Stimulated activated CD8-positive, alpha-beta memory T cell treated with anti-CD3 and anti-CD28 coated beads, Interleukin-2, amount 100 ng/mL, for 1 hour (primary cell): Measurements from ENCODE around the gene STK24.

ENCODE experiments used
- DNase-seq, 2 donors: peaks; one replicate each; pipeline ENCODE4 v3.0.0-alpha.2; 2020; ENCODE audit warnings: low read depth in 2 of 2

The STK24 gene

DNA sequence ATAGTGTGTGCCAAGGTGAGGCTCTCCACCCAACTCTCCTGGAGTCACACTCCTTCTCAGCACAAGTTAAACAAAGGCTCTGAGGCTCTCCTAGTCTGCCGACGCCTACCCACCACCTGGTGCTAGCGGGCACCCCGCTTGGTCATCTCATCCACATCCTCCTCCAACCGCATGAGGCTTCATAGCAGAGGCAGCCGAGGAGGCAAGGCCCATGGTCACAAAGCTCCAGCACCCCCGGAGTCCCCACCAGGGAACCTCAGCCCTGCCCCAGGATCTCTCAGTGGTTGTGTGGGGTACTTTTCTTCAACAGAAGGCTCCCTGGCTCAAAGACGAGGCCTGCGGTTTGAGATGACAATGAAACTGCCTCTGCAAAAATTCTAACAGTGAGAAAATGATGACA lies 43.0 kb downstream of the STK24 start:
- no peak for DNase-seq

DNA sequence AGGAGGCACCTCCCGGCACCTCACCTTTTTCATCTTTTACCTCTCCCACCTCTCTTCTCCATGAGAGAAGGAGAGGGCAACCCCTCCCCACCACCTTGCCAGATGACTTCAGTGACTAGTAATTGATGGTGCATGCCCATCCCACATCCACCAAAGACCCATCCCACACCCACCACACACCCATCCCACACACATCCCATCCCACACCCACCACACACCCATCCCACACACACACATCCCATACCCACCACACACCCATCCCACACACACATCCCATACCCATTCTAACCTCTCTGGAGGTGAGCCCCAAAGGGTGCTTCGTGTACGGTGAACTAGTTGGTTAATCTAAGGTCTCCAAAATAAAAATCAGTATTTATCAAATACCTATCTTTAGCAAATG lies 44.7 kb downstream of the STK24 start:
- DNase-seq = no peak

DNA sequence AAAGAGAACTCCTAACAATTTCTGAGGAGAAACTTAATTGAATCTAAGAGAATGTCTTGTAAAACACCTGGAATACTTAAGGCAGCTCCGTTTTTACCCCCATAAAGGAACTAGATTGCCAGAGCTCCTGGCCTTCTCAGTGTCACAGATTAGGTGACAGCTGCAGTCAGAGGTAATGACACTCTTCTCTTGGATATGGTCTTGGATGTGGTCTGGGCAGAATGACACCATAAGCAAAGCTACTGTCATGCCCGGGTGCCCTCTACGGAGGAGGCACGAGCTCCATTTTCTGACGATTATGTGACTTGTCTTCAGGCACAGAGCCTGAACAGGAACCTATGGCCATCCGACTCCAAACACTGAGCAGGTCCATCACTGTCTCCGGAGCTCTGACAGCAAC lies 46.7 kb downstream of the STK24 start:
- no peak for DNase-seq

DNA sequence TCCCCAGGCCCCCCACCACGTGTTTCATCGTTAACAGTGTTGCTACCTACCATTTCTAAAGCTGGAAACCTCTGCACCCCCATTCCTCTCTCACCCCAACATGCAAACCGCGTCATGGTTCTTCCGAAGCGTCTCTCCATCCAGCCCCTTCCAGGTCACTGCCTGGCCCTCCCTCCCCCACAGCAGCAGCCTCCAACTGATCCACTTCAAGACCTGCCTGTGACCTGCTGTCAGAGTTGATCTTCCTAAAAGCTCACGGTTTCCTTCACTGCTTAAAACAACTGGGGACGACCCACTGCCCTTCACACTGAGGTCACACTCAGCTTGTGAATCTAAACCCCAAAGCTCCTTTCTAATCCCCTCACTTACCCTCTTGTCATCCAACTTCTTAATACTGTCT lies 47.7 kb downstream of the STK24 start:
- no peak for DNase-seq

DNA sequence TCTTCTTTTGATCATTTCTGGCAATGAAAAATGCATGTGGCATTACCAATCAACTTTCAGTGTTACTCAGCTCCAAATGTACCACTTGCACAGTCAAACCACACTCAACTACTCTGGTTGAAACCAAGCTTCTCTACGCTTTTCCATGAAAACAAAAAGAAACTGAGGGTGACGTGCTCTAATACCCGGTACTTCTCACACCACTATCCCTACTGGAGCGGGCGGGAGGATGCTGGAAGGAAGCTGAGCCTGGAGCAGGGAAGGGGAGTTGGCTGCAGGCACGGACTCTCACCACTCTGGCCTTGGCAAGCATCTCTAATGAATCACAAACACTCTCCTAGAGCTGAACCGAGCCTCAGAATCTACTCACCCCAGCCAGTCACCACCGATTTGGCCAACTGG lies 48.2 kb downstream of the STK24 start:
- DNase-seq = no peak

DNA sequence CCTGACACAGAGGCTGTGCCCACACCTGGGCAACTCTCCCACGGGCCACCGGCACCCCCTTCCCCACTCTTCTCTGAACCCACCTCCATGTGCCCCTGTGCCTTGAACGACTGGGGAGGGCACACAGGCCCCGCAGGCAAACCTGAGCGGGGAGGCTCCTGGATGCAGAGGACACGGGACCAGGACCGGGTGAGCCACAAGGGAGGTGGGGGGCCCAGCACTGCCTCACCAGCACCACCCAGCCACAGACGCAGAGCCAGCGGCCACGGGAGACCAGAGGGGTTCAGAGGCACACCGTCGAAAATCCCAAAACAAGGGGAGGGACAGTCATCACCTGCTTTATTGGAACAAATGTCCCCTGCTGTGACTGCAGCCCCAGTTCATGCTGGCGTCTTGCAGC lies 49.4 kb downstream of the STK24 start:
- DNase-seq = no peak

DNA sequence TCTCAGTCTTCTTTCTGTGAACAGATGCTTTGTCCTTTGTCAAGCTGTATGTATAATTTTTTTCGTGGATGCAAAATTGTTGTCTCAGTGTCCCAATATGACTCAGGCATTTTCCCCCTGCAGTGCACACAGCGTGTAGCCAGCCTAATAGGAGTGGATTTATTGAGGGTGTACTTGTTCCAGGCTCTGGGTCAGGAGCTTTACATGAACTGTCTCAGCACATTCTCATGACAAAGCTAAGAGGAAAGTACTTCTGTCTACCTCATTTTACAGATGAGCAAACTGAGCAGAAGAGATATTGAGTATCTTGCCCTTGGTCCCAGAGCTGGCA lies 50.8 kb downstream of the STK24 start:
- no peak for DNase-seq

DNA sequence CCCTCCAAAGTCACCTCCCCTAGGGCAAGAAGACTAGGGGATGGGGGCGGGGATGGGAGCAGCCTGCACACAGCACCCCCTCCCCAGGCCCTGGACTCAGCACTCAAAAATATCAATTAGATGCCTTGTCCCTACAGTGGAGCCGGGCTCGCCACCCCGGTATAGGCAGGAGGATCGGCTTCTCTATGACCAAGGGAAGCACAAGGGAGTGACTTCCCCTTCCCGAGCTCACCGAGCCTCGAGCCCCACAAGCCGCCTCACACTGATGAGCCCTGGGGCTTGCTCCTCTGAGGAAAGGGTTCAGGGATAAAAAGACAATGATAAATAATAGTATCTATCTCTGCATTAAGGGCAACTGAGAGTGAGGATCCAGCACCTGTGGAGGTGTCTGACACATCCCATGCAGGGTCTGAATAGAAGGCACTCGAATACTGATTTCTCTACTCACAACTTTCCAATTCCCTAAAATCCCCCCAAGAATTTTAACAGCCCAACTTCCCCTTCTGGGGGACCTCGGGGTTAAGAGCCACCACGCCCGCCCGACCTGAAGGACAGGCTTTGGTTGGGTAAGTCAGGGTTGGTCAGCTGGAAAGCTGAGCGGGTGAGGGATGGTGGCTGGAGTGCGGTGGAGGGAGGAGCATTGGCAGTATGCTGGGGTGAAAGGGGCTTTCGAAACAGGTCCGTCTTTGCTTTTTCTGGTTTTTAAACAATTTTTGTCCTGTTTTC lies 51.3 kb downstream of the STK24 start:
- no peak for DNase-seq

DNA sequence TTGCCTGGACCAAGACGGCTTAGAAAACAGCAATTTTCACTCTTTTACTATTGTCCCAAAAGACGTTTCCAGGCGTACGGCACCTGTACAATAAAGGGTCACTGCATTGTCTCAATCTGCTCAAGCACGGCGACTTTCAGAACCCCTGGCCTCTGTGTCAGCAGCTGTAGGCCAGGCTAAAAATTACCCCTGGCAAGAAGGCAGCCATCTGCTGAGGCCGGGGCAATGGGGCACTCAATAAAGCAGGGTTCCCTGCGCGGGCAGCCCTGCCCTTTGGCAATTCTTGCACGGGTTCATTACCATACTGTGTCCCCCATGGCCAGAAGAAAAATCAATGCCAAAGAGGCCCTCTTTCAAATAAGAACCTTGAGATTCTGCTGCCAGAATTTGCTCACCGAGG lies 52.1 kb downstream of the STK24 start:
- DNase-seq = no peak

DNA sequence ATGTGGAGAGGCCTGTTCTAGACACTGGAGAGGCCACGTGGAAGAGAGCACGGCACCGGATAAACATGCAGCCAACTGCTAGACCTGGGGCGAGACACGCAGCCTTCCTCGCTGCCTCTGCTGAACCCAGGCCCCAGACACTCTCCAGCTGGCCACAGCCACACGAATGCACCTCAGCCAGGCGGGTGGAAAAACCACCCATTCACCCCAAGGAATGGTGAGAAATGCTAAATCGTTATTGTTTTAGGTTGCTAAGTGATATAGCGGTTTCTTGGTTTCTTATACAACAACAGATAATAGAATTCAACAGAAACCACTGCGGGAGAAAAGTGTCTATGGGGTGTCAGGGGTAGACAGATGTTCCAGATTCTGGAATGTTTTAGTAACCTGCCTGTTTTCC lies 52.5 kb downstream of the STK24 start:
- DNase-seq = no peak

DNA sequence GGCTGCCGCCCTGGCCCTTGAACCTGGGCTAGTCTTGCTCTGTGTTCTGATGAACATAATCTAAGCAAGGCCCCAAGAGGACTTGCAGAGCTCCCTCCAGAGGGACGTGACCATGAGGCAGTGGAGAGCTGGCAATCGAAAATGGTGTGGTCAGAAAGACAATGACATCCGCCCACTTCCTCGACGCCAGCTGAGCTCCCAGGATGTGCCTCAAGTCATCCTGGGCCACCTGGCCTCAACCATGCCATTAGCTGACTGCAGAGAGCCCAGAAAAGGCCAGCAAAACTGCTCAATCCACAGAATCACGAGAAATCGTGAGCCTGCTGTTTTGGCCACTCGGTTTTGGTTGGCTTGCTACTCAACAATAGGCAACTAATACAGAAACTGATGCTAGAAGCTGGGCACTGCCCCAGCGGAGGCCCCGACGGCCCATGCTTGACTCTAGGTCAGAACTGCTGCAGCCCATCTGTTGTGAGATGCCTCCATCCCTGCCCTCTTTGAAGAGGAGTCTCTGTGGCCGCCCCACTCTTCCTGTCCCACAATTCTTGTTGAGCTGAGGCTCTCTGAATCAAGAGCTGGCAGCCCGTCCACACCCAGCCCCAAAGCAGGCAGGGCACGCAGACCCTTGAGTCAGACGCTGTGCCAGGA lies 53.3 kb downstream of the STK24 start:
- no peak for DNase-seq

DNA sequence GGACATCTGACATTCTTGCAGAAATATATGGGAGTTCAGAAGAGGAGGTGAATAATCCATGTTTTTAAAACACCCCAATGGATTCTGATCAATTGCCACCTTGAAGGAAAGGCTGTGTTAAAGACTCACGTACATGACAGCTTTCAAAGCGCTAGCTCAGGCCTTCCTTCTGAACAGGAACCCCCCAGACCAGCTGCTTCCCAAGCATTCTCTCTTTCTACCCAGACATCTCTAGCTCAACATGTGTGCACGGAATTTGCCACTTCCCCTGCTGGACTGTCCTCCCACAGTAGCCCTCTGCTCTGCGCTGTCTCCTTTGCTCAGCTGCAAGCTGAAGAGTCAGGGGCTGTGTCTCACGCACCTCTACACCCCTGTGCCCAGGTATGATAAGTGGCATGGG lies 54.5 kb downstream of the STK24 start:
- no peak for DNase-seq

DNA sequence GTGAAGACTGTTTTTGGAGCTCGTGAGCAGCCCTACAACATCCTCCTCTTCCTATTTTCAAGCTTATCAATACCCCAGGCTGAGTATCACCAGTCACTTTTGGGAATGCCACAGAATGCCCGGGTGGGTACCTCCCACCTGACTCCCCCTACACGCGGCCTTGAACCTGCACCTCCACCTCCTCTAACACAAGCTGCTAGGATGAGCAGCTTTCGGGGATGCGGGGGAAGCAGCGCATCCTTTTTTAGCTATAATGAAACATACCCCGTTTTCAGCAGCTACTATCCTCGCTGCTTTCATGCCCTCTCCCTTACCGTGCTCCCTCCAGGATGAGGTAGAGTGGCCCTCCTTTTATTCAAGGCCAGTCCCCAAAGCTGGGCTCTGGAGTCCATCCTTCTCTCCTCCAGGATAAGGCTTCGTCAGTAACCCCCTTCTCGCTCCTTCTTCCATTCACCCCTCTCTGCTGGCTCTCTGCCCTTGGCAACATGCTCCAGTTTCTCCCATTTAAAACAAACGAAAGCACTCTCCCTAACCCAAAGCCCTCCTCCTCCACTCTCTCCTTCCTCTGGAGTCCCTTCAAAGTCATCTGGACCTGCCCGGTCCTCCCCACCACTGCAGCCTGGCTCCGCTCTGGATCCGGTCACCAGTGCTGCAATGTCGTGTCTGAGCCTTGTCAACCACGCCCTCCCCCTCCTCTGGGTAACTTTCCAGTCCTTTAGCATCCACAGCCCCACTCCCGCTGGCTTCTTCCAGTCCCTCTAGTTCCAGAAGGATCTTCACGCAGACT lies 55.3 kb downstream of the STK24 start:
- DNase-seq = no peak

DNA sequence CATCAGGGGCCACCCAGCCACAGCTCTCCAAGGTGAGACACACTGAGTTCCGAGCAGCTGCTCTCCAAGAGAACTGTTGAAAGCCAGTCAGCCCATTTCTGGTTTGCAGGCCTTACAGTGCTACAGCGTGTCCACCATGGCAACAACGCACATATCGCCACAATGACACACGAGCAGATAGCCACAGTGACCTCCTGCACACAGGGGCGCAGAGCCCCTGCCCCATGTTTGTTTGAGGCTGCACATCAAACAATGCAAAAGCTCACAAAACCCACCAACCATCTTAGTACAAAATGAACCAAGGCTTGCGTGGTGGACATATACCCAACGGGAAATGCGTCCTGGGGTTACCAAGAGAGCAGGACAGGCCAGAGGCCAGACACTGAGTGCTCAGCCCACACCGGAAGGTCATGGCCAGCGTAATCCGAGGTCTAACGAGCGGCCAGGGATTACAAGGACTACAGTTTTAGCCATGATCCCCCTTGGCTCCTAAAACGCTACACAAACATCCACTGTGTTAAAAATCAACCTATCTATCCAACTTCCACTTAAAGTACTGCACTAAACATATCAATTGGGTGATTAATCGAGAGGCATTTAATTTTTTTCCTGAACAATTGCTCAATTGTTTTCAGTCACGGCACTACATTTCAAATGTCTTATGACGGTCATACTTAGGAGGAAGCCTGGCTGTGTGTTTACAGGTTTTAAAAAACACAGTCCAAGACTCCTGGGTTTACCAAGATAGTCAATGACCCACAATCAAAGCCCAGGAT lies 56.0 kb downstream of the STK24 start:
- no peak for DNase-seq

DNA sequence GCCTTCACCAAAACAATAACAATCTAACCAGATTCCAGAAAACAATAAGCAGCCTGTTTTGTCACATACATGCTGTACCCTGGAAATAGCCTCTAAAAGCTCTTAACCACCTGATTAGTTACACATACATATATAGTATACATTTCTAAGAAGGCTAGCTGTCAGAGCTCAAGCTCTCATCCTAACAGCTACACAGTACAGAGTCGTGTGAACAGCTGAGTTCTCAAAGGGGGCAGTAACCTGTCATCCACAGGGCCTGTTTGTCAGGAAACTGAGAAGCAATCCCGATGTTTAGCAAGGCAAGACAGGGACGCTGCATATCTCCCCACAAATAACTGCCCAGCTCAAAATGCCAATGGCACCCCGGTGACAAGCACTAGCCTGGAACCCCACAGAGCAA lies 56.9 kb downstream of the STK24 start:
- no peak for DNase-seq

DNA sequence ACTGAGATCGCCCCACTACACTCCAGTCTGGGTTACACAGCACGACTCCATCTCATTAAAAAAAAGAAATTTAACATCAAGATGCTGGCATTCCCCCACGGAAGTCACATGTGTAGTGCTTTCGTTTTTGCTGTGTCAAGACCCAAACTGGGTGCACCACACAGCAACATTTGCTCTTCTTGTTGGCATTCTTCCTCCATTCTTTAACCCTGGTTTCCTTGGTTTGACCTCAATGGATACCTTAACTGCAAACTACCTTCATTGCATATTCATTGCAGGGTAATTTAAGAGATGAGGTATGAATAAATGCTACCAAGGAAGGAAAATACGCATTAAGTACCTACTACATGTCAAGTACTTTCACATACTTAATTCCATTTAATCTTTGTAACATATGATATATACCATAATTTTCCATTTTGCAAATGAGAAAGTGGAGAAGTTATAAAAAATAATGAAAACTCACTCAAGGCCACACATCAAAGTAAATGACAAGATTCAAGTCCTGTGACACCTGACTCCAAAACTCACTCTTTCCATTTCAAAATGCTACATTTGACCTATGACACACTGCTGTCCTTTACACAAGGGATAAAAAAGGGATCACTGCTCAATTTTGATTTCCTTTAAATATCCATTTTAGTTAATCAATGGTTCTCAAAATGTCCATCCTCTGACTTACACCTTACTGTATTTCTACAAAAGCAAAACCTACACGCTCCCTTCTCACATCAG lies 59.2 kb downstream of the STK24 start:
- no peak for DNase-seq

DNA sequence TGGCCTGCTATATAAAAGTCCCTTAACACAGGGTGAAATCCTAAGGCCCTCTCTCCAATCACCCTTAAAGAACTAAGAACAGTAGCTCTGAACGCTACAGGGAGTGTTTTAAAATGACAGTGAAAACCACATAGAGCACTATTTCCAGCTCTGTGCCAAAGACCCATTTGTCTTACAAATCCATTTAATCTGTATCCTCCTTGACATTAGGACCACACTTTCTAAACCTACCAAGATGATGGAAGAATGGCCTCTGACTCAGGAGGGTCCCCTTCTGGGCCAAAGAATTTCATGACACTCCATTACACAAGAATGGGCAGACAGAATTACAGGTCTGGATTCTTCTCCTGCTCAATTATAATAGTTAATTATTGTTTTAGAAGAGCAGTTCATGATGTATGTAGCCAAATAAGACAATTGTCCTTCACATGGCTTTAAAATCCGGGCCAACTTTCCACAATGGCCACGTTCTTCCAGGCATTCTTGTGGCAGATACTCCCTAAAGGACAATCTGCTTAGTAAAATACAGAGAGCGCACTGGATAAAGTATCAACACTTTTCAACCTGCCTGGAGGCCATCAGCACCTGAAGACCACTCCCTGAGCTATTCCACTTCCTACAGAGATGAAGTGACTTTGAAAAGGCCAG lies 61.0 kb downstream of the STK24 start:
- DNase-seq = no peak

DNA sequence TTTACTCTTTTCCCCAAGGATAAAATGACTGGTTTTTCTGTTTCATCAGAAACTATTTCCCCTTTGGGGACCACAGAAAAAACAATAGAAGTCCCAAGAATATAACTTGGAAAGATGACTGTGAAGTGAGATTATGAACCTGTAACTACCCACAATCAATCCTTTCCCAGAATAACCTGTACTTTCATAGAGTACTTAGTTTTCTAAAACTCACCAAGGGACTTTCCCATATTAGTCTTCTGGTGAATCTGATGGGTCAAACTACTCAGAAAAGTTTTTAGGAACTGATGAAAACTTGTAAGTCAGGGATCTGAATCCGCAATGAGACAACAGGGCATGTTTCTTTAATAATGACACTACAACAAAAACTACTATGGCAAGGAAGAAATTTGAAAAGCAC lies 62.6 kb downstream of the STK24 start:
- no peak for DNase-seq

DNA sequence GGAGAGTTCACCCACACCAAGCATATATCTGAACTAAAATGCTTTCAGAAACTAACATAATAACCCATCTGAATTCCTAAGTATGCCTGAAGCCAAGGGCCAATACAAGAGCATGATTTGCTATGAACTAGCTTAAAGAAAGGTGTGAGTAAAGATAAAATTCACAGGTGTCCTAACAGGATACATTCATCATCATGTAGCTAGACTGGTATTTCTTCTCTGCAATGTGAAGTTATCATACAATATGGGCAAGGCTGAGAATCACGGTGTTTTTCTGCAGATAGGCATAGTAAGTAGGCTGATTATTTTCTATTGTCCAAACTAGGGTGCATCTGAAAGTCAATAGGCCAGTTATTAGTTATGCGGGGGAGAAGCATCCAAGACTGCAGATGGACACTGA lies 63.1 kb downstream of the STK24 start:
- DNase-seq = no peak

DNA sequence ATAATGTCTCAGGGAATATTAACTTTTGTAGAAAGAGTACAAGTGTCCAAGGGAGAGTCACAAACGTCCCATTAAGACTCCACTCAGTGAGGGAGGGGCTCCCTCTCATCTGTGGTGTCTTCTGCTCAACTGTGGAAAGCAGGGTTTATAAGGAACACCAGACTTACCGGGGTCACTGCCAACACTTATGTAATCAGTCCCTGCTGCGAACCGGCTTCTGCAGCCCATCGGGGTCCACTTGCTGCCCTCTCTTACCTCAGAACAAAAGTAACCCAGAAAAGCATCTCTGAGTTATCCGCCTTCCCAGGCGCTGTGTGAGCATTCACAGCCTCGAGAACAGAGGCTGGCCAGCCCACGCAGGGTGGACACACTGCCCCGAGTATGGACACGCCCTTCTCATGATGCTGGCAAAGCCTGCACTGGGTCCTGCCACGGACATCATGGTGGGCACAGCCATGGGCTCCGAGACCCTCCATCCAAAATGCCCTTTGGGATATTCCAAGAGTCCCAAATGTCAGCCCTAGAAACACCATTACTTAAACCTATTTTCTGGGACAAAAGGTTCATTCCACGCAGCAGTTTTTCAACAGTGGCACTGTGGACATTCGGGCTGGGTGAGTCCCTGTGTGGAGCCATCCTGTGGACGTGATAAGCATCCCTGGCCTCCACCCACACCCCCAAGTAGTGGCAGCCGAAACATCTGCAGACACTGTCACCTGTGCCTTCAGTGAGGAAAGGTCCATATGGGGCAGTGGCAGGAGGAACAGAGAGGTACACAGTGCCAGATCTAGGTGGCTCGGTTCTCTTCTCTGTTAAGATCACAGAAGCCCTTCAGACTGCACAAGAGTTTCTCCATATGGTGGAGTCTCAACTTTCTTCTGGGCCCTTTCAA lies 63.9 kb downstream of the STK24 start:
- no peak for DNase-seq
